Activated CD4-positive, alpha-beta T cell treated with anti-CD3 and anti-CD28 coated beads, Interleukin-2, amount 10 ng/mL, durations not matched to agents 7 days and 5 days (primary cell): ENCODE data around the gene BRIP1. TPM values are rescaled to one million over a fixed set of nuclear protein-coding genes. Genes with fewer than 3 reads are reported as not detected.
"Not testable (repeated sequence)": the region's sequence is repeated elsewhere in the genome, so short reads cannot be mapped to it uniquely, and the experiment has no call there.

Experiments
- CTCF ChIA-PET: fragments of 350-600 bp; sonication (Branson Sonifier 250); formaldehyde crosslinking; loops from one replicate; lab custom pipeline; 2021; ENCODE audit warnings: antibody characterized with exemption; lab: Charles Lee
- POLR2A ChIA-PET: fragments of 350-600 bp; sonication (Branson Sonifier 250); formaldehyde crosslinking; loops from one replicate; lab custom pipeline; 2021; ENCODE audit warnings: antibody characterized with exemption; lab: Charles Lee
- DNase-seq: peaks from one replicate; pipeline ENCODE4 v3.0.0-alpha.2; 2020
- H3K27ac Mint-ChIP-seq: one replicate; pipeline ENCODE4 v1.8.0; 2021; ENCODE audit warnings: mild to moderate bottlenecking, moderate library complexity, mixed read lengths
- H3K27me3 Mint-ChIP-seq: one replicate; pipeline ENCODE4 v1.8.0; 2021; ENCODE audit warnings: mixed read lengths
- H3K36me3 Mint-ChIP-seq: one replicate; pipeline ENCODE4 v1.8.0; 2021; ENCODE audit warnings: low read depth, mixed read lengths
- H3K4me1 Mint-ChIP-seq: one replicate; pipeline ENCODE4 v1.8.0; 2021; ENCODE audit warnings: mixed read lengths
- H3K4me3 Mint-ChIP-seq: one replicate; pipeline ENCODE4 v1.8.0; 2021; ENCODE audit warnings: mild to moderate bottlenecking, moderate library complexity, mixed read lengths
- H3K9me3 Mint-ChIP-seq: one replicate; pipeline ENCODE4 v1.8.0; 2021; ENCODE audit warnings: mixed read lengths
- total RNA-seq, 2 experiments: library from RNA; stranded (reverse); gene quantifications; one replicate each; pipeline ENCODE4 v1.2.3, GENCODE V29; 2021

The BRIP1 gene
- total RNA-seq, 2 experiments from 2014 or later, result 24.3 to 28.7 TPM

DNA sequence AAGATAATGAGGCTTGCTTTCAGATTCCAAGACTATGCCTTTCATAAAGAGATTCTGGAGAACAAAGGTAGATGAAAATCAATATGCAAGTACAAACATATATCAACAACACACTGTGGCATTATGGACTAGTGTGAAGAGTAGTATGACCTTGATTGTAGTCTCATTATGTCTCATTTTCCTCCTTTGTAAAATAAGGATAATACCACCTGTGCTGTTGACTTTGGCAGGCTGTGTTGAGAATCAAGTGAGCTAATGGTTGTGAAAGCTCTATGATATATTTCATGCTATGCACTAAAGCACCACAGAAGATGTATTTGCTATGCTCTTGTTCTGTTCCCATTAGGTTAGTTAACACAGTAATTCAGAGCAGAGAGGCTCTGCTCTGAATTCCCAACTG lies 193.8 kb downstream of the BRIP1 start:
- Mint-ChIP-seq H3K27me3 (peaks cover 5% of the 10 kb centered on the region), H3K4me1 (no peaks in the 10 kb centered on the region), H3K27ac (no peak overlapping the region), H3K36me3 (no peaks in the 10 kb centered on the region), H3K9me3 (no peaks in the 10 kb centered on the region), H3K4me3 (no peak overlapping the region)
- DNase-seq, result no peak
- ChIA-PET POLR2A (no interaction called here), CTCF (no interaction called here)

DNA sequence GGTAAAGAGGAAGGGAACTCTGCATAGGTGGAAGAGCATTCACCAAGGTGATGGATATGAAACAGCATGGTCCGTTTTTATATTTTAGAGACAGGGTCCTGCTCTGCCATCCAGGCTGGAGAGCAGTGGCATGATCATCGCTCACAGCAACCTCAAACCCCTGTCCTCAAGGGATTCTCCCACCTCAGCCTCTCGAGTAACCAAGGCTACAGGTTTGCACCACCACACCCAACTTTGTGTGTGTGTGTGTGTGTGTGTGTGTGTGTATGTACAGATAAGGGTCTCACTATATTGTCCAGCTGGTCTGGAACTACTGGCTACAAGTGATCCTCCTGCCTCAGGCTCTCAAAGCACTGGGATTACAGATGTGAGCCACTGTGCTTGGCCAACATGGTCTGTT lies 194.8 kb downstream of the BRIP1 start:
- Mint-ChIP-seq H3K4me1 (no peaks in the 10 kb centered on the region), H3K4me3 (no peak overlapping the region), H3K27ac (no peak overlapping the region), H3K27me3 (peaks cover 2% of the 10 kb centered on the region), H3K9me3 (no peaks in the 10 kb centered on the region), H3K36me3 (no peaks in the 10 kb centered on the region)
- POLR2A ChIA-PET, result no interaction called here
- CTCF ChIA-PET, result no interaction called here
- no peak for DNase-seq

DNA sequence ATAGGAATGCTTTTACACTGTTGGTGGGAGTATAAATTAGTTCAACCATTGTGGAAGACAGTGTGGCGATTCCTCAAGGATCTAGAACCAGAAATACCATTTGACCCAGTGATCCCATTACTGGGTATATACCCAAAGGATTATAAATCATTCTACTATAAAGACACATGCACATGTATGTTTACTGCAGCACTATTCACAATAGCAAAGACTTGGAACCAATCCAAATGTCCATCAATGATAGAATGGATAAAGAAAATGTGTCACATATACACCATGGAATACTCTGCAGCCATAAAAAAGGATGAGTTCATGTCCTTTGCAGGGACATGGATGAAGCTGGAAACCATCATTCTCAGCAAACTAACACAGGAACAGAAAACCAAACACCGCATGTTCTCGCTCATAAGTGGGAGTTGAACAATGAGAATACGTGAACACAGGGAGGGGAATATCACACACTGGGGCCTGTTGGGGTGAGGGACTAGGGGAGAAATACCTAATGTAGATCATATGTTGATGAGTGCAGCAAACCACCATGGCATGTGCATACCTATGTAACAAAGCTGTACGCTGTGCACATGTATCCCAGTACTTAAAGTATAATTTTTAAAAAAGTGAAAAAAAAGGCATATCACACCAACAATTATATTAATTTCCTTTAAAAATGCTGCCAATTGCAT lies 196.8 kb downstream of the BRIP1 start:
- H3K4me1 Mint-ChIP-seq, DNase-seq, H3K36me3 Mint-ChIP-seq, H3K4me3 Mint-ChIP-seq, H3K9me3 Mint-ChIP-seq, POLR2A ChIA-PET, H3K27ac Mint-ChIP-seq: not testable (repeated sequence)
- peaks cover 14% of the 10 kb centered on the region for H3K27me3 Mint-ChIP-seq
- CTCF ChIA-PET, result interaction anchor here (1.0 kb wide), 1 partner anchor 32 kb away, joined by 3 read pairs; no protein-coding TSS in a partner anchor

DNA sequence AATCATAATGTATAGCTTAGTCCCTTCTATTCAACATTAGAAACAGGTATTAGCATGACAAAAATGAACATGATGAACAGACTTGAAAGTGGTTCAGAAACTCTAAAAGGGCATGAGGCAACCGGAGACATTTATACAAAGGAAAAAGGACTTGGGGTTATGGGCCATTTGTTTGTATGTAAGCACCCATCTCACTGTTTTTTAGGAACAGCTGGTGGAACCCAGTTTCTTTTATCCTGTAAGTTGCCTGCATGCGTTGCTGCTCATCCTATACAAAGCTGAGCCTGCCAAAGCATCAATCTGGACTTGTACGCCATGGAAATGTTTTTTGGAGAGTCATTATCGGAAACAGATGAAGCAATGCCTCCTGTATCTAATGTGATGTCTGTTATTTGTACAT lies 200.0 kb downstream of the BRIP1 start:
- POLR2A ChIA-PET, result no interaction called here
- DNase-seq, result no peak
- Mint-ChIP-seq H3K27me3 (peaks cover 17% of the 10 kb centered on the region), H3K4me1 (no peaks in the 10 kb centered on the region), H3K4me3 (no peak overlapping the region), H3K9me3 (no peaks in the 10 kb centered on the region), H3K36me3 (no peaks in the 10 kb centered on the region), H3K27ac (no peak overlapping the region)
- CTCF ChIA-PET, result no interaction called here

DNA sequence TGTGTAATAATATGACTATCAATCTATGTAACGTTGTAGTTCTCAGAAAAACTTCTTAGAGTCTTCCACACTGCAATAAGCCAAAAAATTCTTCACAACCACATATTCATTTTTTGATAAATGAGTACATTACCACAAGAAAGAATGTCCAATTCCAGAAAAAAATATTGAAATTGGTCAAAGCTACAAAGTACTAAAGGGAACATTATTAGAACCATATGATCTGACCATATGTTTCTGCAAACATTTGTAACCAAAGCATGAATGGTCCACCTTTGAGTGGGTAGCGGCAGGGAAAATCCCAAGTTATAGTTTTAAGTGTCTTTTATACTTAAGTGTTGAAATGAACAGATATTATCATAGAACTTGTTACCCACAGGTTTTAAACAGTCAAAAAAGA lies 200.6 kb downstream of the BRIP1 start:
- H3K9me3 Mint-ChIP-seq, result no peaks in the 10 kb centered on the region
- POLR2A ChIA-PET, result no interaction called here
- no peaks in the 10 kb centered on the region for H3K4me1 Mint-ChIP-seq
- CTCF ChIA-PET, result no interaction called here
- H3K27ac Mint-ChIP-seq, result no peak overlapping the region
- peaks cover 21% of the 10 kb centered on the region for H3K27me3 Mint-ChIP-seq
- no peak for DNase-seq
- no peak overlapping the region for H3K4me3 Mint-ChIP-seq
- H3K36me3 Mint-ChIP-seq, result no peaks in the 10 kb centered on the region

DNA sequence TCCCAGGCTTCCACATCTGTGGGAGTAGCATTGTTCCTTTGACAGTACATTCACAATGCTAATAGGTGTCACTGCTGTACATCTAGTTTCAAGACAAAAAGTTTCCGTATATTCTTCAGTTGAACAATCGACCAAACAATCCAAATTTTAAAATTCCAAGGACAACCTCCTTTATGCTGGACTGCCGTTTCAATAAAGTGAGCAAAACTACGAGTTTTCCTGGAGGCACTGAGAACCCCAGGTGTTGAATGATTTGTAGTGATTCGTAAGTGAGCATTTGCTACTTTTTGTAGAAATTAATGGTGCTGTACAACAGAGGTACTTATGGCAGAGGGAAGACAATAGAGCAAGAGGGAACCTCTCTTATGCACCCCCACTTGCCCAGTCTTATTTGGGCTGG lies 201.1 kb downstream of the BRIP1 start:
- Mint-ChIP-seq H3K4me1 (no peaks in the 10 kb centered on the region), H3K9me3 (no peaks in the 10 kb centered on the region), H3K27ac (no peak overlapping the region), H3K4me3 (no peak overlapping the region), H3K36me3 (no peaks in the 10 kb centered on the region), H3K27me3 (peaks cover 25% of the 10 kb centered on the region)
- no peak for DNase-seq
- ChIA-PET CTCF (no interaction called here), POLR2A (no interaction called here)

DNA sequence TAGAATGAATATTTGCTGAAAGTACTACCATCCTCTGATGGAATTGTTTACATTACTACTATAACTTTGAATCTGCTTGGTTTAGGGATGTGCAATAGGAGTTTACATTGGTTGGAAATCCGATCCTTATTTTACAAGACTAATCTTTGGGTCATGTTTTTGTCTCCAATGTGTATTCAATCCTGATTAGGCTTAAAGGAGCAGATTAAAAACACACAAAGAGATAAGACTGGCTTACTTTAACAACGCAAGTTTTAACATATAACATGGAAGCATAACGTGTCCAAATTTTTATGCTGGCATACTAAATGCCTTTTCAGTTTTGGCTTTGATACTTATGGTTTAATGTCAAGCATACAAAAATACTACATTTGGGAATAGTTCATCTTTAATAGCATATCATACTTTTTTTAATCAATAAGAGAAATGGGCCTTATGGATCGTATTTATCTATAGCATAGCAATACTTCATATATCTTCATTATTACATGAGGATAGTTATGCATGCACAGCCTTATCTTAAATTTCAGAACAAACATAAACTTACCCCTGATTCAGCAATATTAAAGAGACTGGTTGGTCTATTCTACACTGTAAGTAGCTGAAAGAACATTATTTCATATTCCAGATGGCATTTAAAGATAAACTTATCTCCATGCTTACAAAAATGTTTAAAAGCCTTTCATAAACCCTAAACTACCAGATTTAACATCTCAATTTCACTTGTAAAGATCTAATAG lies 202.4 kb downstream of the BRIP1 start:
- no peaks in the 10 kb centered on the region for H3K4me1 Mint-ChIP-seq
- H3K27ac Mint-ChIP-seq, result no peak overlapping the region
- H3K4me3 Mint-ChIP-seq, result no peak overlapping the region
- ChIA-PET POLR2A (no interaction called here), CTCF (no interaction called here)
- H3K9me3 Mint-ChIP-seq, result no peaks in the 10 kb centered on the region
- no peak for DNase-seq
- no peaks in the 10 kb centered on the region for H3K36me3 Mint-ChIP-seq
- H3K27me3 Mint-ChIP-seq, result peaks cover 26% of the 10 kb centered on the region

DNA sequence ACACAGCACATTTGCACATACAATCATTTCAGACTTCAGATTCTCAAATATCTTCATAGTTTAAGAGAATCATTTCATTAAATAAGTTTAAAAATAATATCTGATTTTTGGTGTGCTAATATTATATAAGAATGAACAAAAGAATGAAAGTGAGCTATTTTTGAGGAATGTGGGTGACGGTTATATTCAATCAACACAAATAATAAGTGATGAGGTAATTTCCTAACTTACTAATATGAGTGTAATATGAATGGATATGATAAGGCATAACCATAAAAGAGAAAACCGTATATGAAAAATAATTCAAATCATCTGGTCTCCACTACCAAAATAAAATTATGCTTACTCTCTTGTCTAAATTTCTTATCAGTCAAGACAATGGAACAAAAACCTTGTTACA lies 203.9 kb downstream of the BRIP1 start:
- no peaks in the 10 kb centered on the region for H3K4me1 Mint-ChIP-seq
- H3K9me3 Mint-ChIP-seq, result no peaks in the 10 kb centered on the region
- CTCF ChIA-PET, result interaction anchor here (1.4 kb wide), 1 partner anchor 247 kb away, joined by 3 read pairs; no protein-coding TSS in a partner anchor
- H3K36me3 Mint-ChIP-seq, result no peaks in the 10 kb centered on the region
- DNase-seq, result no peak
- POLR2A ChIA-PET, result no interaction called here
- H3K27me3 Mint-ChIP-seq, result peaks cover 33% of the 10 kb centered on the region
- no peak overlapping the region for H3K27ac Mint-ChIP-seq
- no peak overlapping the region for H3K4me3 Mint-ChIP-seq

DNA sequence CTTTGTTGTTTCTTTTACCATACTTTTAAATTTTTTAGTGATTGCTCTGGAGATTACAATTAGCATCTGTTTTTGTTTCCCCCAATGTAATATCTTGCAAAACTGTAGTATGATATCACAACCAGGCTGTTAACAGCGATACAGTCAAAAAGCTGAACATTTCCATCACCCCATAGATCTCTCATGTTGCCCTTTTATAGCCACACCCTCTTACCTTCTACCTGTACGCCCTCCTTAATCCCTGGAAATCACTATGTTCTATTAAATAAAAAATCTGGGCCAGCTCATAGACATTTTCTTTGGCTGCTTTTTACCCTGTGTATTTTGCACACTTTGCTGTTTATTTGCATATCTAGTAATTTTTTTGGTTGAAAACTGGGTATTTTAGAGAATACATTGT lies 205.1 kb downstream of the BRIP1 start:
- Mint-ChIP-seq H3K27me3 (peaks cover 38% of the 10 kb centered on the region), H3K36me3 (no peaks in the 10 kb centered on the region), H3K4me3 (no peak overlapping the region), H3K27ac (no peak overlapping the region), H3K9me3 (no peaks in the 10 kb centered on the region), H3K4me1 (no peaks in the 10 kb centered on the region)
- DNase-seq, result no peak
- CTCF ChIA-PET, result no interaction called here
- POLR2A ChIA-PET, result no interaction called here

DNA sequence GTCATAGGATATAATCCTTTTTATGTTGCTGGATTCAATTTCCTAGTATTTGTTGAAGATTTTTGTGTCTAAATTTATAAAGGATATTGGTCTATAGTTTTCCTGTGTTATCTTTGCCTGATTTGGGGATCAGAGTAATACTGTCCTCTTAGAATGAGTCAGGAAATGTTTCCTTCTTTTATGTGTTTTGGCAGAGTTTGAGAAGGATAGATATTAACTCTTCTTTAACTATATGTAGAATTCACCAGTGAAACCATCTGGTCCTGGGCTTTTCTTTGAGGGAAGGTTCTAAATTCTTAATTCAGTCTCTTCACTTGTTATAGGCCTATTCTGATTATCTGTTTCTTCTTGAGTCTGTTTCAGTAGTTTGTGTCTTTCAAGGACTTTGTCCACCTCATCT lies 206.0 kb downstream of the BRIP1 start:
- ChIA-PET POLR2A (no interaction called here), CTCF (no interaction called here)
- DNase-seq, result no peak
- H3K4me3 Mint-ChIP-seq, result no peak overlapping the region
- no peaks in the 10 kb centered on the region for H3K4me1 Mint-ChIP-seq
- H3K9me3 Mint-ChIP-seq, result no peaks in the 10 kb centered on the region
- H3K27ac Mint-ChIP-seq, result no peak overlapping the region
- H3K36me3 Mint-ChIP-seq, result no peaks in the 10 kb centered on the region
- H3K27me3 Mint-ChIP-seq, result peaks cover 37% of the 10 kb centered on the region

DNA sequence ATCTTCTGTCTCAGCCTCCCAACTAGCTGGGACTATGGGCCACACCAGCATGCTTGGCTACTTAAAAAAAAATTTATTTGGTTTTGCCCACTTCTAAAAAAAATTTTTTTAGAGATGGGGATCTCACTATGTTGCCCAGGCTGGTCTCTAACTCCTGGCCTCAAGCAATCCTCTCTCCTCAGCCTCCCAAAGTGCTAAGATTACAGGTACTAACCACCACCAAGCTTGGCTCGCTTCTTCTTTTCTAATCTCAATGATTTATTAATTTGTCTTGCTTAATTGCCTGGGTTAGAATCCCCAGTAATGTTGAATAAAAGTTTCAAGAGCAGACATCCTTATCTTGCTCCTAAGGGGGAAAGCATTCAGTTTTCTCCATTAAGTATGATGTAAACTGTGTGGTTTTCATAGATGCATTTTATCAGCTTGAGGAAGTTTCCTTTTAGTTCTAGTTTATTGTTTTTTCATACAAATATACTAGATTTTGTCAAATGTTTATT lies 206.6 kb downstream of the BRIP1 start:
- H3K4me3 Mint-ChIP-seq, result no peak overlapping the region

DNA sequence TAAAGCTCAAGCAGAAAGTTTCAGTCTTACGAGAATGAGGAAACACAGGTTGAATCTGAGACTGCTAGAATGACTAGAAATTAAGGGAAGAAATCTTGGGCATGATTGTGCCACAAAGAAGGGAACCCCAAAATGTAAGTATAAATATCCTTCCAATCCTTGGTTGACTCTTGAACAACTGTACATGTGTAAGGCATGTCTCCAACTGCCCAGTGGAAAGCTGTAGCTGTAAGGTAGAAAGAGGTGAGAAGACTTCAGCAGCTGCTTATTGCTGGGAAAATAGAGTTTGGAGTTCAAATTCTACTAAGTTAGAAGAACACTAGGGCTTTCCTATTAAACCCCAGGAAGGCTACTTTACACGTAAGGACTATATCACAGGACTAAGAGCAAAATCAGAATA lies 212.6 kb downstream of the BRIP1 start:
- ChIA-PET CTCF (no interaction called here), POLR2A (no interaction called here)
- no peak for DNase-seq
- H3K27ac Mint-ChIP-seq, result no peak overlapping the region
- no peaks in the 10 kb centered on the region for H3K4me1 Mint-ChIP-seq
- H3K27me3 Mint-ChIP-seq, result peaks cover 38% of the 10 kb centered on the region
- no peak overlapping the region for H3K4me3 Mint-ChIP-seq
- peaks cover 3% of the 10 kb centered on the region for H3K36me3 Mint-ChIP-seq
- H3K9me3 Mint-ChIP-seq, result peaks cover 5% of the 10 kb centered on the region

More for the DNA sequence above, 206.6 kb downstream of the BRIP1 start:
- Mint-ChIP-seq H3K27me3 (peaks cover 37% of the 10 kb centered on the region), H3K36me3 (no peaks in the 10 kb centered on the region), H3K27ac (no peak overlapping the region), H3K4me1 (no peaks in the 10 kb centered on the region), H3K9me3 (no peaks in the 10 kb centered on the region)
- ChIA-PET POLR2A (no interaction called here), CTCF (no interaction called here)
- no peak for DNase-seq

DNA sequence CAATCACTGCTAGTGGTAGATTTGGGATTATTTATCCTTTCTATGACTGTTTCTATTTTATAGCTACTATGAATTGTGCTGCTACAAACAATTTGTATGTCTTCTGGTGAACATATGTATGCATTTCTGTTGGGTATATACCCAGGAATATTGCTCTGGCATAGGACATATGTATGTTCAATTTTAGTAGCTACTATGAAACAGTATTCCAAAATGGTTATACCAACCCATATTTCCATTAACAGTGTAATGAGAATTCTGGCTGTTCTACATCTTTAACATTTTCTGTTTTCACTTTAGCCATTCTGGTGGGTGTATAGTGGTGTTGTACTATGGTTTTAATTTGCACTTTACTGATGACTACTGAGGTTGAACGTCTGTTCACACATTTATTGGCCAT lies 214.7 kb downstream of the BRIP1 start:
- DNase-seq, result no peak
- ChIA-PET POLR2A (no interaction called here), CTCF (no interaction called here)
- Mint-ChIP-seq H3K27me3 (peaks cover 42% of the 10 kb centered on the region), H3K4me3 (no peak overlapping the region), H3K9me3 (peaks cover 5% of the 10 kb centered on the region), H3K27ac (no peak overlapping the region), H3K36me3 (peaks cover 3% of the 10 kb centered on the region), H3K4me1 (no peaks in the 10 kb centered on the region)
